GM21576 (cell line): ENCODE data around the gene IARS2.
"Not testable (repeated sequence)": the region's sequence is repeated elsewhere in the genome, so short reads cannot be mapped to it uniquely, and the experiment has no call there.

Experiments
- ATAC-seq: cut with Tn5 transposase; IDR thresholded peaks from one replicate; pipeline ENCODE4 v1.9.1; 2021; ENCODE audit warnings: mild to moderate bottlenecking, moderate library complexity; ENCODE audit not compliant: unreplicated experiment

Gene IARS2

GRCh38 chr1:220160027-220160426 is 66.1 kb downstream of the IARS2 start:
- no peak for ATAC-seq

GRCh38 chr1:220164116-220164515 is 70.2 kb downstream of the IARS2 start:
- ATAC-seq = no peak

- ATAC-seq = no peak
These were observed 70.6 kb downstream of the IARS2 start for GRCh38 chr1:220164517-220164916.

- ATAC-seq = no peak
These were observed 72.9 kb downstream of the IARS2 start for GRCh38 chr1:220166853-220167252.

GRCh38 chr1:220169887-220170286 is 76.0 kb downstream of the IARS2 start:
- not testable (repeated sequence) for ATAC-seq

- no peak for ATAC-seq
These were observed 77.0 kb downstream of the IARS2 start for GRCh38 chr1:220170836-220171526.

- ATAC-seq = no peak
These were observed 82.6 kb downstream of the IARS2 start for GRCh38 chr1:220176540-220176939.

GRCh38 chr1:220182111-220182510 is 88.2 kb downstream of the IARS2 start:
- no peak for ATAC-seq

- ATAC-seq = no peak
These were observed 88.7 kb downstream of the IARS2 start for GRCh38 chr1:220182656-220183055.

- no peak for ATAC-seq
These were observed 90.6 kb downstream of the IARS2 start for GRCh38 chr1:220184506-220184905.

GRCh38 chr1:220186752-220187151 is 92.8 kb downstream of the IARS2 start:
- ATAC-seq = no peak

- ATAC-seq = no peak
These were observed 94.6 kb downstream of the IARS2 start for GRCh38 chr1:220188538-220188937.

GRCh38 chr1:220189750-220190347 is 95.9 kb downstream of the IARS2 start:
- no peak for ATAC-seq

GRCh38 chr1:220195701-220196100 is 101.8 kb downstream of the IARS2 start:
- ATAC-seq = no peak
